Measurements from ENCODE around the gene OR7D4. TPM values are rescaled to one million over a fixed set of nuclear protein-coding genes. Genes with fewer than 3 reads are reported as not detected.

The OR7D4 gene
- total RNA-seq, 3 donors from 2014 or later = not detected

Other genes with a start within 250 kb of the OR7D4 start
- under 1 TPM in 1 of 3 donors, not detected in 2; 0.03 TPM for gene MUC16, start 209.2 kb downstream of the OR7D4 start, total RNA-seq
- gene OR1M1, start 132.5 kb downstream of the OR7D4 start, total RNA-seq = not detected
- not detected for gene OR7G2, start 112.1 kb downstream of the OR7D4 start, total RNA-seq
- not detected for gene OR7G1, start 103.8 kb downstream of the OR7D4 start, total RNA-seq
- not detected for gene OR7G3, start 92.6 kb downstream of the OR7D4 start, total RNA-seq
- gene ZNF317, start 79.2 kb downstream of the OR7D4 start, total RNA-seq = 10 to 100 TPM; 53.6 to 57.4 (median 56.4) TPM
- gene OR7D2, start 40.6 kb downstream of the OR7D4 start, total RNA-seq = under 1 TPM in 2 of 3 donors, not detected in 1; 0.10 to 0.24 TPM
- gene OR7E24, start 31.3 kb upstream of the OR7D4 start, total RNA-seq = not detected
- 1 to 10 TPM; 3.5 to 5.6 (median 3.8) TPM for gene ZNF699, start 90.2 kb upstream of the OR7D4 start, total RNA-seq
- 10 to 100 TPM in 1 of 3 donors, 1 to 10 TPM in 2; 6.6 to 11.0 (median 8.2) TPM for gene ZNF559, start 104.6 kb upstream of the OR7D4 start, total RNA-seq
- under 1 TPM in 2 of 3 donors, not detected in 1; 0.27 to 0.37 TPM for gene ZNF177, start 143.4 kb upstream of the OR7D4 start, total RNA-seq
- gene ZNF266, start 216.0 kb upstream of the OR7D4 start, total RNA-seq = 10 to 100 TPM; 17.9 to 26.5 (median 21.9) TPM